SK-N-MC (cell line): Measurements from ENCODE around the gene SPSB3.

ENCODE experiments used
- DNase-seq: peaks from one replicate; pipeline ENCODE4 v3.0.0-alpha.2; 2011; ENCODE audit warnings: low read depth, low spot score
- H3K27ac ChIP-seq: fragments of 200-600 bp; sonication (generic); 2 replicates; pipeline ENCODE4 v1.5.1; 2016; ENCODE audit warnings: mixed run types
- H3K36me3 ChIP-seq: fragments of 200-600 bp; sonication (generic); 2 replicates; pipeline ENCODE4 v1.6.1; 2017; ENCODE audit warnings: antibody characterized with exemption, low read length, mixed read lengths; ENCODE audit not compliant: insufficient read depth
- H3K4me3 ChIP-seq: fragments of 200-600 bp; sonication (generic); 2 replicates; pipeline ENCODE4 v1.5.1; 2016
- H3K9ac ChIP-seq: fragments of 200-600 bp; sonication (generic); 2 replicates; pipeline ENCODE4 v1.8.0; 2017; ENCODE audit warnings: mixed run types, mixed read lengths; ENCODE audit not compliant: insufficient read length
- H3K9me3 ChIP-seq: fragments of 200-600 bp; sonication (generic); 2 replicates; pipeline ENCODE4 v1.6.1; 2017; ENCODE audit warnings: low read depth, mild to moderate bottlenecking, antibody characterized with exemption, low read length, moderate library complexity, mixed read lengths
- EZH2 ChIP-seq: fragments of 200-600 bp; sonication (generic); IDR thresholded peaks from one replicate; pipeline ENCODE4 v1.6.1; 2017; ENCODE audit warnings: antibody characterized with exemption
- FOXP2 ChIP-seq: optimal IDR thresholded peaks from 2 replicates; pipeline ENCODE3; 2011; ENCODE audit warnings: mild to moderate bottlenecking, moderate library complexity; ENCODE audit not compliant: insufficient read depth; ENCODE audit errors: extremely low read length, control extremely low read depth
- POLR2AphosphoS5 ChIP-seq: IDR thresholded peaks from 2 replicates; pipeline ENCODE4 v1.6.1; 2012; ENCODE audit warnings: mild to moderate bottlenecking, low read depth, low read length, borderline replicate concordance

Gene SPSB3

GRCh38 chr16:1792836-1793577 lies 10.6 kb upstream of the SPSB3 start:
- no peaks in the 10 kb centered on the region; the same call in 1 of the 2 replicates for H3K36me3 ChIP-seq

GRCh38 chr16:1791943-1792812 lies 9.8 kb upstream of the SPSB3 start:
- H3K9me3 ChIP-seq: no peaks in the 10 kb centered on the region
- DNase-seq: no peak
- no peaks in the 10 kb centered on the region; the same call in 1 of the 2 replicates for H3K36me3 ChIP-seq
- no peak overlapping the region for H3K9ac ChIP-seq
- H3K4me3 ChIP-seq: no peak overlapping the region
- TF ChIP-seq EZH2 (no peak), FOXP2 (no peak), POLR2AphosphoS5 (no peak)
- H3K27ac ChIP-seq: no peak overlapping the region

More at GRCh38 chr16:1792836-1793577, 10.6 kb upstream of the SPSB3 start:
- DNase-seq: no peak
- Histone ChIP-seq H3K27ac (no peak overlapping the region), H3K4me3 (no peak overlapping the region), H3K9me3 (no peaks in the 10 kb centered on the region), H3K9ac (no peak overlapping the region)
- no peak for TF ChIP-seq POLR2AphosphoS5
- TF ChIP-seq FOXP2: no peak
- no peak for TF ChIP-seq EZH2

GRCh38 chr16:1791256-1791942 lies 9.0 kb upstream of the SPSB3 start:
- Histone ChIP-seq H3K4me3 (no peak overlapping the region), H3K27ac (no peak overlapping the region), H3K36me3 (no peaks in the 10 kb centered on the region; the same call in 1 of the 2 replicates), H3K9me3 (no peaks in the 10 kb centered on the region), H3K9ac (no peak overlapping the region)
- no peak for DNase-seq
- TF ChIP-seq POLR2AphosphoS5 (no peak), FOXP2 (no peak), EZH2 (no peak)

- H3K27ac ChIP-seq: no peak overlapping the region
- TF ChIP-seq EZH2: no peak
- TF ChIP-seq POLR2AphosphoS5: no peak
- TF ChIP-seq FOXP2: no peak
Measured at GRCh38 chr16:1790611-1791255, 8.4 kb upstream of the SPSB3 start.

GRCh38 chr16:1790261-1790610 lies 7.9 kb upstream of the SPSB3 start:
- TF ChIP-seq POLR2AphosphoS5 (no peak), EZH2 (no peak), FOXP2 (no peak)
- H3K9ac ChIP-seq: no peak overlapping the region
- no peaks in the 10 kb centered on the region; the same call in 1 of the 2 replicates for H3K36me3 ChIP-seq
- DNase-seq: no peak
- no peak overlapping the region for H3K4me3 ChIP-seq
- no peaks in the 10 kb centered on the region for H3K9me3 ChIP-seq
- H3K27ac ChIP-seq: no peak overlapping the region

More at GRCh38 chr16:1790611-1791255, 8.4 kb upstream of the SPSB3 start:
- no peak overlapping the region for H3K9ac ChIP-seq
- no peak for DNase-seq
- H3K9me3 ChIP-seq: no peaks in the 10 kb centered on the region
- H3K4me3 ChIP-seq: no peak overlapping the region
- no peaks in the 10 kb centered on the region; the same call in 1 of the 2 replicates for H3K36me3 ChIP-seq

- Histone ChIP-seq H3K4me3 (no peak overlapping the region), H3K9me3 (no peaks in the 10 kb centered on the region), H3K27ac (no peak overlapping the region), H3K36me3 (no peaks in the 10 kb centered on the region; the same call in 1 of the 2 replicates), H3K9ac (no peak overlapping the region)
- DNase-seq: no peak
- no peak for TF ChIP-seq FOXP2
Measured at GRCh38 chr16:1789643-1790045, 7.3 kb upstream of the SPSB3 start.

GRCh38 chr16:1788708-1789100 lies 6.3 kb upstream of the SPSB3 start:
- TF ChIP-seq POLR2AphosphoS5 (no peak), EZH2 (no peak), FOXP2 (no peak)
- no peak for DNase-seq
- H3K9me3 ChIP-seq: no peaks in the 10 kb centered on the region
- no peak overlapping the region for H3K9ac ChIP-seq
- H3K27ac ChIP-seq: no peak overlapping the region
- H3K36me3 ChIP-seq: no peaks in the 10 kb centered on the region; the same call in 1 of the 2 replicates
- H3K4me3 ChIP-seq: no peak overlapping the region
